Suppressor macrophage treated with lipopolysaccharide for 1 hour (primary cell): Measurements from ENCODE around the gene ANO3.

Experiments
- DNase-seq, 3 donors: peaks; one replicate each; pipeline ENCODE4 v3.0.0-alpha.2; 2020 to 2022

ANO3 gene

GRCh38 chr11:26365284-26365683, 33.4 kb downstream of the ANO3 start:
- no peak for DNase-seq

DNA sequence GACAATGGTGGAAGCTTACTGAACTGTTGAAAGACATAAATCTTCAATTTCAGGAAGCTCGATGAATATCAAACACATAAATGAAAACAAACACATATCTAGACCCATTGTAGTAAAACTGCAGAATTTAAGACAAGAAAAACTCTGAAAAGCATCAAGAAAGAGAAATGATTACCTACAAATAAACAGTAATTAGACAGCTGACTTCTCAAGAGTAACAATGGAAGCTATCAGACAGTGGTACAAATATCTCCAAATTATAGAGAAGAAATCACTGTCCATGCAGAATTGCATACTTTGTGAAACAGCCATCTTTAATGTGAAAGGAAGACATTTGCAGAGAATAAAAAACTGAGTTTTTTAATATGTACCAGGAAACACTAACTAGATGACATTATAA, 45.7 kb downstream of the ANO3 start:
- no peak for DNase-seq

DNA sequence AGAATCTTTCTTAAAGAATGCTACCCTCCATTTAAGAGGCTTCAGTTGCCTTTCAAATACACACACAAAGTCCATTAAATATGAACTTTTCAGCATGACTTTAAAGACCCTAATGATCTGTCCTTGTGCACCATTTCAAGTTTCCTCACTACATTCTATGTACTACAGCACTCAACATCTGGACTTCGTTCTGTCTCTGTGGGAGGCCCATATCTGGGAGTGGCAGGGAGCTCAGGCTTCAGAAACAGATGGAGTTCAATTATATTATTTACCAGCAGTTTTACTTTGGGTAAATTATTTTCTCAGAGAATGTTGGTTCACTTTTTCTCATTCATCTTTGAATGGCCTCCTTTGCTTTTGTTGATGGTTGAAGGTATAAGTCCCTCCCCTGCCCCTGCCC, 67.4 kb downstream of the ANO3 start:
- DNase-seq = no peak

DNA sequence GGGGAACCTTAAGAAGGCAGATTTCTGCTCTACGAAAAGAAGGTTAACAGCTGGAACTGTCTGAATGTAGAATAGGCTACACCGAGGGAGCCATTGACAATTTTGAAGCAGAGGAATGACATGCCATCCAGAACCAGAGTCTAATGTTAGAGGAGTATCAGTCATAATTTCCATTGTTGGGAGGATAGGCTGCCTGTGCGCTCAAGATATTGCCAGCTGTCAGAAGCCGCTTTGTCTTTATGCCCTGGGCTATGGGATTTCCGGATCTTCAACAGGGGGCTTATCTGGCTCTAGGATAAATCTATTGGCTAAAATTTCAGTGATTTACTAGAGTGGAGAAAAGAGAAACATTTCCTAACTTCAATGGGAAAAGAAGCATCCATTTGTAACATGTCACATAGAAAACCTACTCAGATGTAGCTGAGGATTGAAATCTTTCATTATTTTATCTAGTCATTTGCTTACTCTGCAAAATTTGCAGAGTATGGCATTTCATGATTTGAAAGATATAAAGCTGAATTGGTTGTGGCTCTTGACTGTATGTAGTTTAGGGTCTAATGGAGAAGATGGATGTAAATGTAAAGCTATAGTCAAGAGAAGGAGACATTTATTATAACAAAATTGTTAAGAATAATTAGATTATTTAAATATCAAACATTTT, 78.9 kb downstream of the ANO3 start:
- no peak for DNase-seq

- DNase-seq = no peak
Observed at GRCh38 chr11:26412955-26413354, 81.0 kb downstream of the ANO3 start.

DNA sequence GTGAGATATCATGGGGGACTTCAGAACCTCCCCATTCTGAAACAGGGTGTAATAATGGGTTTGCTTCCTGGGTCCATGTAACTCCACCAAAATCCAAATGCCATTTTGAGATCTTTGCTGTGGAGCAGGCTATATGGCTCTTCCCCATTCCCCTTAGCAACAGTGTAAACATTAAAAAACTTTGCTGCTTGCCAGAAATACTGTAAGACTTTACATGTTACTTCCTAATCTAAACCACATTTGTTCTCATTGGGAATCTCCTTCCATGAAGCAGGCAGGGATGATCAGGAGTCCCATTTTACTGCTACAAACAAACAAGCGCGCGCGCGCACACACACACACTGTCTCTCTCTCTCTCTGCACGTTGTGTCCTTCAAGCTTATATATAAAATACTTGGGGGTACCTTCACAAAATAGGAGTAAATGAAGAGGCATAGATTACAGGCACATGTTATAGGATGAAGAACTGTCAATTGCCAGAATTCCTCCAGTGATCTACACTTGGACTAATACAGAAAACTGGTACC, 86.5 kb downstream of the ANO3 start:
- DNase-seq = no peak

GRCh38 chr11:26420331-26420730, 88.4 kb downstream of the ANO3 start:
- no peak for DNase-seq

DNA sequence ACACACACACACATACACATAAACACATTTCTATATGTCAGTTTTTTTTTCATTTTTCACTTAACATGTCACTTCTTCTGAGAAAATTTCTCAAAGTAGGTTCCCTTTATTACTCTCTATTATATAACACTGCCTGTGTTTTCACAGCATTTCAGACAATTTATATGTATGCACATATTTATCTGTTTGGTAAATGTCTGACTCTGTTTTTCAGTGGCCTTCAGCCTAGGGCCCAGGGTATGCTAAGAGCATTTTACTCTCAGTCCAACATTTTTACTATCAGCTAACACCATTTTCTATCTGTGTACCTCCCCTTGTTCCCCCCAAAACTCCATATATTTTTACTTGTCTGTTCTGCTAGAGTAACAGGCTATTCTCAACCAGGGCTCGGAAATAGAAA, 92.3 kb downstream of the ANO3 start:
- DNase-seq = no peak

- no peak for DNase-seq
Observed at GRCh38 chr11:26439854-26440253, 107.9 kb downstream of the ANO3 start.

- no peak for DNase-seq
Observed at GRCh38 chr11:26442131-26442530, 110.2 kb downstream of the ANO3 start.

DNA sequence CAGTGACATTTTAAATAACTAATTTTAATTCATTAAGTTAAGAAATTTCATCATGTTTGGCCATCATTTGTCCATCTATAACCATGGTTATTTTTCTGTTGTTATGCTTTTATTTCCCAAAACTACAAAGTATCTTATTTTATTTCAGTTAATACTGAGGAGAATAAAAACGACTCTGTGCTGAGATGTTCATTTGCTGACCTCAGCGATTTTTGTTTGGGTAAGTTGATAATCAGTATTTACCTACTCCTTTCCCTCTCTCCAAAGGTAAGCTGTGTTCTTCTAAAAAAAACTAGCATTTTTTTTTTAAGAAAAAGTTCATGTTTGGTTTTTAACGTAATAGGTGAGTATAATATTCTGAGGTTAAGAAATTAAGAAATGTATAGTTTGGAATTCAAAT, 111.7 kb downstream of the ANO3 start:
- no peak for DNase-seq

DNA sequence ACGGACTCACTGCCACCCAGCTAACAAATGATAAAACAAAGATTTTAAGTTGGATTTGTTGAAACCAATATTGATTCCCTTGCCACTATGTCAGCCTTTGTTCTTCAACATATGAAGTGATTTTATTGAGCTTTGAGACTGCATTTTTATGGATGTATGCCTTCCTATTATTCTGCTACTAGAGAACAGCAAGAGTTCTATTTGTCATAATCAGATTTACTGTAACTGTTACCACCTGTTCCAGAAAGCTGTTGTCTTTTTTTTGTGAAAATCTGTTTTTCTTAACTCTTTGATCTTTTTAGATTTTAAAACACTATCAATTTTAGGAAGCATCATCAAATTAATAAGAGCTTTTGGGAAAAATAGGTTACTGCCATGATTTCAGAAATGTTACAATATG, 125.7 kb downstream of the ANO3 start:
- no peak for DNase-seq

DNA sequence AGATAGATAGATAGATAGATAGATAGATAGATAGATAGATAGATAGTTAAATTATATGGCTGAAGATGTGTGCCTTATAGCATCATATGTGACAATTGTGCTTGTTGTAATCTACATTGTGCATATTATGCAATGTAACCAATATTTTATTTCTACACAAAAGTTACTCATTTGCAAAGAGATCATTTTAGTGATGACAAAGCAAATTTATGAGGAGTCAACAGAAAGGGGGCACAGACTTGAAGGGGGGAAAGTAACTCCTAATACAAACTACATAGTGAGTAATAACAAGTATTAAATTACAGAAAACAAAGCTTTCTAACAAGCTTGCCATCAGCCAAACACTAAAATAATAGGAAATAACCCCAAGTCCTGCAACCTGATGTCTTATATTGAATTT, 133.3 kb downstream of the ANO3 start:
- DNase-seq = no peak

DNA sequence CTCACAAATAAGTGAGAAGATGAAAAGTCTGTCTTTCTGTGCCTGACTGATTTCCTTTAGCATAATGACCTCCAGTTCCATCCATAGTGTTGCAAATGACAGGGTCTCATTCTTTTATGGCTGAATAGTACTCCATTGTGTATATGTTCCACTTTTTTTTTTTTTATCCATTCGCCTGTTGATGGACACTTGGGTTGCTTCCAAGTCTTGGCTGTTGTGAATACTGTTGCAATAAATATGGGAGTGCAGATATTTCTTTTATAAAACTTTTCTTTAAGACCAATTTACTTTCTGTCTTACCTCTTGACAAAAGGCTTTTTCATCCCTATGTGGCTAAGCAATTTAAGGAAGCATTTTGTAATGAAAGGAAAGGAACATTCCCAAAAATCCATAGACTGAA, 135.6 kb downstream of the ANO3 start:
- no peak for DNase-seq

- DNase-seq = no peak
Observed at GRCh38 chr11:26470992-26471391, 139.1 kb downstream of the ANO3 start.

GRCh38 chr11:26473216-26474194, 141.6 kb downstream of the ANO3 start:
- no peak for DNase-seq

GRCh38 chr11:26474401-26474800, 142.5 kb downstream of the ANO3 start:
- no peak for DNase-seq

GRCh38 chr11:26477396-26477795, 145.5 kb downstream of the ANO3 start:
- DNase-seq = no peak

DNA sequence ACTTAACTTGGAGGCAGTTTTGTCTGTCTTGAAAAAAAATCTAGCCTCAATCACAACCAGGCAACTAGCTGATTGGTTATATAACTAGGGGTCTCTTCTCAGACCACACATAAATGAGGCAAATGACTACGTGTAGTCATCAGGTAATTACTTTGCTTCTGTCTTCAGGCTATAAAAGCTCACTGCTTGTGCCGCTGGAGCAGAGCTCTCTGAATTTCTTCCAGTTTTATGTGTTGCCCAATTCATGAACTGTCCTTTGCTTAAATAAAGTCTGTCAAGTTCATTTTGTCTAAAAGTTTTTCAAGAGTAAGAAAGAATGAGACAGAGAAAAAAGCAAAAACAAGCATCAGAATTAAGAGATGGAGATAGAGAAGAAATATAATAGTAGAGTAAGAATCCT, 146.8 kb downstream of the ANO3 start:
- no peak for DNase-seq

GRCh38 chr11:26480041-26480440, 148.1 kb downstream of the ANO3 start:
- DNase-seq = no peak

DNA sequence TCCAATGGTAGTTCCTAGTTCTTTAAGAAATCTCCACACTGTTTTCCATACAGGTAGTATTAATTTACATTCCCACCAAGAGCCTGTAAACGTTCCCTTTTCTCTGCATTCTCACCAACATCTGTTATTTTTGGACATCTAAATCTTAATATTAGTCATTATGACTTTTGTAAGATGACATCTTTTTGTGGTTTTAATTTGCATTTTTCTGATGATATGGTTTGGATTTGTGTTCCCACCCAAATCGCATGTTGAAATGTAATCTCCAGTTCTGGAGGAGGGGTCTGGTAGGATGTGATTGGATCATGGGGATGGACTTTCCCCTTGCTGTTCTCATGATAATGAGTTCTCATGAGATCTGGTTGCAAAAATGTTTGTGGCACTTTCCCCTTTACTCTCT, 151.2 kb downstream of the ANO3 start:
- no peak for DNase-seq

GRCh38 chr11:26490546-26490945, 158.6 kb downstream of the ANO3 start:
- DNase-seq = no peak

- DNase-seq = no peak
Observed at GRCh38 chr11:26493616-26494015, 161.7 kb downstream of the ANO3 start.

DNA sequence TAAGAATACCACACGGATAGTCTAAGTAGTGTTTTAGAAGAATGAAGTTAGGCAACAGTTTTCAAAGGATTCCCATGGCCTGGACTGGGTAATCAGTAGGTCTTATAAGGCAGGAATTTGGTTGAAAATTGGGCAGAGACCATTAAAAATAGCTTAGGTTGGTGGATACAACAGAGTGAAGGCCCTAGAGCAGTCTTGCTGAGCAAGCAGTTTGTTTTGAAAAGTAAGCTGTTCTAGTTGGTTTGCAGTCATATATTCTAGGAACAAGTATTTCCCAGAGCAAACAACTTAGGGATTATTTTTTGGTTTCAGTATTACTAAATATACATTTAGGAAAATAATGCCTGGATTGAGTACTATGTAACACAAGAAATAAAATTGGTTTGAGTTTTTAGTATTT, 175.3 kb downstream of the ANO3 start:
- no peak for DNase-seq
